ENCODE results near the gene PDE11A.

- no peak for TF ChIP-seq CTCF (IDR thresholded peaks at IDR 0.05)
- TF ChIP-seq POLR2A (IDR thresholded peaks at IDR 0.05), result no peak
These were observed 360.1 kb downstream of the PDE11A start for GRCh38 chr2:177712462-177712861.

Data from uterus (tissue), 2 donors.